ENCODE measurements around the gene SPG7.
A peak's percentile ranks its signal among the peaks of the same experiment; 100 is the strongest.

SPG7 gene

GRCh38 chr16:89485701-89486246 lies 22.4 kb upstream of the SPG7 start:
- peak; percentile 74 for DNase-seq (ENCODE audit: low read depth)

- peak; percentile 95 for DNase-seq (ENCODE audit: low read depth)
Observed at GRCh38 chr16:89489040-89489897, 18.9 kb upstream of the SPG7 start.

- no peak for DNase-seq (ENCODE audit: low read depth)
Observed at GRCh38 chr16:89489898-89490438, 18.2 kb upstream of the SPG7 start.

- DNase-seq (ENCODE audit: low read depth), result peak; percentile 100
Observed at GRCh38 chr16:89490439-89491237, 17.6 kb upstream of the SPG7 start, which contains the start of gene ANKRD11. TSS of gene ANKRD11 (minus strand) at chr16:89490561. CDS start at chr16:89317019, 173,542 bp downstream.

- DNase-seq (ENCODE audit: low read depth), result peak; percentile 50
Observed at GRCh38 chr16:89491238-89491869, 16.8 kb upstream of the SPG7 start.

GRCh38 chr16:89491974-89492687 lies 16.1 kb upstream of the SPG7 start:
- no peak for DNase-seq (ENCODE audit: low read depth)

- no peak for DNase-seq (ENCODE audit: low read depth)
Observed at GRCh38 chr16:89493776-89494175, 14.4 kb upstream of the SPG7 start.

- peak; percentile 95 for DNase-seq (ENCODE audit: low read depth)
Observed at GRCh38 chr16:89495121-89495520, 13.1 kb upstream of the SPG7 start.

- no peak for DNase-seq (ENCODE audit: low read depth)
Observed at GRCh38 chr16:89498839-89499238, 9.4 kb upstream of the SPG7 start.

GRCh38 chr16:89499767-89500166 lies 8.4 kb upstream of the SPG7 start:
- no peak for DNase-seq (ENCODE audit: low read depth)

- DNase-seq (ENCODE audit: low read depth), result peak; percentile 63
Observed at GRCh38 chr16:89502081-89502843, 5.9 kb upstream of the SPG7 start.

GRCh38 chr16:89504091-89504490 lies 4.1 kb upstream of the SPG7 start:
- DNase-seq (ENCODE audit: low read depth), result no peak

GRCh38 chr16:89505204-89506112 lies 2.7 kb upstream of the SPG7 start:
- DNase-seq (ENCODE audit: low read depth), result peak; percentile 94

- peak; percentile 45 for DNase-seq (ENCODE audit: low read depth)
Observed at GRCh38 chr16:89506113-89506504, 2.1 kb upstream of the SPG7 start.

- peak; percentile 43 for DNase-seq (ENCODE audit: low read depth)
Observed at GRCh38 chr16:89506791-89507191, 1.4 kb upstream of the SPG7 start.

- no peak for DNase-seq (ENCODE audit: low read depth)
Observed at GRCh38 chr16:89507214-89507833, 879 bp upstream of the SPG7 start.

- DNase-seq (ENCODE audit: low read depth), result no peak
Observed at GRCh38 chr16:89510526-89510925, 2.3 kb downstream of the SPG7 start.

GRCh38 chr16:89511374-89511773 lies 3.2 kb downstream of the SPG7 start:
- no peak for DNase-seq (ENCODE audit: low read depth)

GRCh38 chr16:89512453-89512852 lies 4.2 kb downstream of the SPG7 start:
- DNase-seq (ENCODE audit: low read depth), result no peak
